IPS-NIHi11 (cell line): ENCODE measurements around the gene RASSF4.

Experiments used
- DNase-seq: peaks from one replicate; pipeline ENCODE4 v3.0.0; 2012; ENCODE audit warnings: mixed read lengths, low spot score

The RASSF4 gene

DNA sequence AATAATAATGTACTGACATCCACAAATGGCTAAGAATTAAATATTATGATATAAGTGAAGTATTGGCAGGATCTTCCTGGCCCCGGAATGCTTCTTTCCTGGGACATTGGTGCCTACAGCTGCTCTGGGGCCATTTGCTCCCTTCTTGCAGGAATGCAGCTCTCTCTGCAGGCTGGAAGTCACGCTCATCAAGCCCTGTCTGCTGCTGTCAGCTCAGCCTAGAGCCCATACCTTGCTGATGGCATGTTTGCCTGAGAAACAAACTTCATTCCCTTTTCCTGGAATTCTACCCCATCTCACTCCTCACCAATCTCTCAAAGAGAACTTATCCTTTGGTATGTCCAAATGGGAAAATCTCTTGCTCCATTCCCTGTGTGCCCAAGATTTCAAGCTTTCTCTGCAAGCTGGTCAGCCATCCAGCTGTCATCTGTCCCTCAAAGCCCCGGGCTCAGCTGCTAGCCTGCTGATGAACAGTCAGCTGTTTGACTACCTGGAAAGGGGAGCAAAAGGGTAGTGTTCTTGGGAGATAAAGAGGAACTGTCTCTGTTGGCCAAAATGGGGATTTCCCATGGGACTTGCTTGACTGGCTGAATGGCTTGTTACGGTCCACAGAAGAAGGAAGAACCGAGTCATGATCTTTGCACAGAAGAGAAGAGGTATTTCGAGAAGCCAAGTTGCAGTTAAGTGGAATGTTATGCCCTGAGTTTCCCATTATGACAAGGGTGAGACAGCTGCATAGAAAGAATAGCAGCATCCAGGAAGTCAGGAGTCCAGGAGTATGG, 12.0 kb upstream of the RASSF4 start:
- DNase-seq = no peak

DNA sequence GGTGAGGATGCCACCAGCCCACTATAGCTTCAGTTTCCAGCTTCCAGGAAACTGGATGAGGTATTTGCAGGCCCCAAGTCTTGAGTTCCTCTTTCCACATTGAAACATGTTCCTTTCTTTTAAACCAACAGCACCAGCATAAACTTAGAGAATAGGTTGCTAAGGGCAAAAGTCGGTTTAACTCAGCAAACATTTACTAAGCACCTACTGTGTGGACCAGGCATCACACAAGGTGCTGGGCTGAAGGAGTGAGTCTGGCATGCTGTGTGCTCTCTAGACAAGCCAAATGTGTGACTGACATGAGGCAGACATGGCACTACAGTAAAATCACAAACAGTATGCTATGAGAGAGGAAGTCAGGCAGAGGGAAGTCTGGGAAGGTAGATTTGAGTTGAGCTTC, 11.0 kb upstream of the RASSF4 start:
- DNase-seq = no peak

DNA sequence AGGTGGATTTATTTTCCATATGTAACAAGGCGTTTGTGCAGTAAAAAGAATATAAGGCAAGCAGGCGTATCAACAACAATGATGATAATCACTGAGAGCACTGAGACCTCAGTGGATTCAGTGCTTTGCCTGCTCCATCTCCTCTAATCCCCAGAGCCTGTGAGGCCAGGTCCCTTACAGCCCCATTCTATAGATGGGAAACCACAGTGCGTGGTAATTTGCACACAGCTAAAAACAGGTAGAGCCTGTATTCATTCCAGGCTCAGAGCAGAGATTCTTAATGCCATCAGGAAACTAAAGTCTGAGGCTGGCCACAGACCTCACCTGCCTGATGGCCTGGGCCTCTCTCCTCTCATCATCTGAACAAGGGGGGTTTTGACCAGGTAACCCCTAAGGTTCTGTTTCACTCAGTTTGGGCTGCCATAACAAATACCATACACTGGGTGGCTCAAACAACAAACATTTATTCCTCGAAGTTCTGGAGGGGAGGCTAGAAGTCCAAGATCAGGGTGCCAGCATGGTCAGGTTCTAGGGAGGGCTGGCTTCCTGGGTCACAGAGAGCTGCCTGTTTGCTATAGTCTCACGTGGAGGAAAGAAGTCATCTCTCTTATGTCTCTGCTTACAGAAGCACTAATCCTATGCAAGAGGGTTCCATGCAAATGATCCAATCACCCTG, 10.3 kb upstream of the RASSF4 start:
- DNase-seq = no peak

DNA sequence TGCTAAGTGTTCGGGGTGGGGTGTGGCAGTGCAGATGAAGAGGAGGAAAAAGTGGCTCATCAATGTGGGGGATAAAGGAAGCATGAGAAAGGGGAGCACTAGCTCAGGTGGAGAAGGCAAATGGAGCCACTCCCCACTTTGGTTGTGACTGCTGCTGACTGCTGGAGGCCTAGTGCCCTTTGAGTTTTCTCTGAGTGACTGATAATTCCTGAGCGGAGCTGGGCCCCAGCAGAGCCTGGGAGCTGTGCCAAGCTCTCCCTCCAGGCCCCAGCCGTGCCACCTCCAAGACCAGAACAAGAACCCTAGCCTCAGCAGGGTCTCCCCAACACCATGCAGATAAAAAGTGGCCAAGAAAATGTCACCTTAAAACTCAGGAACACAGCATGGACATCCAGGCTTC, 9.7 kb upstream of the RASSF4 start:
- no peak for DNase-seq

DNA sequence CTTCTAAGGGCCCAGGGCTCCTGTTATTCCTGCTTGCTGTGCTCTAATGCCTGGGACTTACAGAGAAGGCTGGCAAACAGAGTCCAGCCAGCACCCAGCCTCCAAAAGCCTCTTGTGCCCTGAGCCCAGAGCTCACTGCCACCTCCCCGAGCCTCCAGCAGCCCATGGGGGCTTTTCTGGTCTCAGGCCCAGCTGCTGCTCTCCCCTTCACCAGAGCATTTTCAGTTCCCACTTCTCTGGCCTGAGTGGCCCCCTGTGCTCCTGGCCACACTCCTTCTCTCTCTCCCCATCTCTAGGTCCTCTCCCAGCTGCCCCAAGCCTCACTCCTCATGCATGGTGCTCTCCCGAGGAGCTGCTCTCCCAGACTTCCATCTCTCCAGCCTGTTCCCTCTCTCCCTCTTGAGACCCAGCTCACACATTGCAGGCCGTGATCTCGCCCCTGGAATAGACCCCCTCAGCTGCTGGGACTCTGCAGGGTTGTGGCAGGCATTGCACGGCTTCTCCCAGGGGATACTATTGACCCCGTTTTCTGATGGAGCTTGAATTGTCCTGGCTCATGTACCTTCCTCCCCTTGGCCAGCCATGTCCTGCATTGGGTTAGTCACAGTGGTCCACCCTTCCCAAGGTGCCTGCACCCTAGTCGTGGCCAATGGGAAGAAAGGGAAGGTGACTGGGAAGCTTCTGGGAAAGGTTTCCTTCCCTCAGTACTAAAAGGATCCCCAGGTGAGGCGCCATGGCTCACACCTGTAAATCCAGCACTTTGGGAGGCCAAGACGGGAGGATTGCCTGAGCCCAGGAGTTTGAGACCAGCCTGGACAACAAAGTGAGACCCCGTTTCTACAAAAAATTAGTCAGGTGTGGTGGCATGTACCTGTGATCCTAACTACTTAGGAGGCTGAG, 9.0 kb upstream of the RASSF4 start:
- DNase-seq = no peak

DNA sequence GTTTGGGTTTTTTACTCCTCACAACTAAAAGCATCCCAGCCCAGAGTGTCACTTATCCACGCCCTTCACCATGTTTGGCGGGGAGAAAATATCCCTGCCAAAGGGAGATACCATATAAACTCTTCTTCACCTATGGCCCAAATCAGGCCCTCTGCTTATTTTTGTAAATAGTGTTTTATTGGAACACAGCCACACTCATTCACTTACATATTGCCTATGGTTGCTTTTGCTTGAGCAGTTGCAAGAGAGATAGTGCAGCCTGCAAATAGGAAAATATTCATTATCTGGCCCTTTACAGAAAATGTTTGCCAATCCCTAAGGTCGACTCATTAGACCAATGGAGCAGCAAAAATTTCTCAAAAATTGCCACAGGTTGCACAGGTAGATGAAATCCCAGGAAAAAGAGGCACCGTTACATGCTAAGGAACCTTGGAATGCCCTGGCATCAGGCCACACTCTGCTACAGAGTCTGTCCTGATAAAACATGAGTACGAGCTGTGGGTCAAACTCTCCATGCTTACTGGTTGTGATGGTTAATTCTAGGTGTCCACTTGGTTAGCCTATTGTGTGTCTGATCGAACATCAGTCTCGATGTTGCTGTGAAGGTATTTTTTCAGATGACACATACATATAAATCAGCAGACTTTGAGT, 7.9 kb upstream of the RASSF4 start:
- DNase-seq = no peak

DNA sequence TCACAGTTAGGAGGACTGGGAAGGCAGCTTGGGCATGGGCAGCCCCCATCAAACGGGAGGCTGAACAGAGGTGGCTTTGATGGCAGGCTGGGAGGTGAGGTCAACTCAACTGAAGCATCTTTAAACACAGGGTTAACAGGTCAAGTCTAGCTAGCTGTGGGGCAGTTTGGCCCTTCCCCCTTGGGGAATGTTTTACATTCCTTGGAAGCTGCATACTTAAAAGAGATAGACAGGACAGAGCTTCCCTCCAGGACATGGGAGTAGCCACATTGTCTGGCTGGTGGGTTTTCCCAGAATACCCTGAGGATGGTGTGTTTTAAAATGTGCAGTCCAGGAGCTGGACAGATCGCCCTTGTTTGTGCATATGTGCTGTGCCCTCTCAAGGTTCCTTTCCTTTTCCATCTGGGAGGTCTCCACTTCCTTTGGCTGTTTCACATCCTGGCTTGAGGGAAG, 6.8 kb upstream of the RASSF4 start:
- no peak for DNase-seq

DNA sequence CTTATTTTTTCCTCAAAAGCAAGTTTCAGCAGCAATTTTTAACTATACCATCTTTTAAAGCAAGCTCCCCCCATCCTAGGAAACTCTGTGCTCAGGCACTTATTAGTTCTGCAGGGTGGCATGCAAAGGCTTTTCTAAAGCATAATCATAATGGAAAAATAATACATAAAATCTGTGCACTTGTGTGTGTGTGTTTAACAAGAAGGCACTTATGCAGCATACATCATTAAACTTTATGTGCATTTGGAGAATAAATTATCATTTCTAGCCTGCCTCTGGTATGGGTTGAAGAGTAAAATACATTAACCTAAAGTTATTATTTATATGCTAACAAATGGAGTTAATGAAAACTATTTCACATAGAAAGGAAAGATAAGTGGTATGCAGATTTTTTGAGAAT, 5.6 kb upstream of the RASSF4 start:
- DNase-seq = no peak

DNA sequence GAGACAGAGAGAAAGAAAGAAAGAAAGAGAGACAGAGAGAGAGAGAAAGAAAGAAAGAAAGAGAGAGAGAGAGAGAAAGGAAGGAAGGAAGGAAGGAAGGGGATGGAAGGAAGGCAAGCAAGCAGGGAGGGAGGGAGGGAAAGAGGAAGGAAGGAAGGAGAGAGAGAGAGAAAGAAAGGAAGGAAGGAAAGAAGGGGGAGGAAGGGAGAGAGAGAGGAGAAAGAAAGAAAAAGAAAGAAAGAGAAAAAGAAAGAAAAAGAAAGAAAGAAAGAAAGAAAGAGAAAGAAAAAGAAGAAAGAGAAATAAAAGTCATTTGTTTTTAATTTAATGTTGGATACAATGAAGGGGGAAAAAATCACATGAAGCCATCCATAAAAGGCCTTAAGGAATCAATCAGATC, 4.6 kb upstream of the RASSF4 start:
- no peak for DNase-seq

DNA sequence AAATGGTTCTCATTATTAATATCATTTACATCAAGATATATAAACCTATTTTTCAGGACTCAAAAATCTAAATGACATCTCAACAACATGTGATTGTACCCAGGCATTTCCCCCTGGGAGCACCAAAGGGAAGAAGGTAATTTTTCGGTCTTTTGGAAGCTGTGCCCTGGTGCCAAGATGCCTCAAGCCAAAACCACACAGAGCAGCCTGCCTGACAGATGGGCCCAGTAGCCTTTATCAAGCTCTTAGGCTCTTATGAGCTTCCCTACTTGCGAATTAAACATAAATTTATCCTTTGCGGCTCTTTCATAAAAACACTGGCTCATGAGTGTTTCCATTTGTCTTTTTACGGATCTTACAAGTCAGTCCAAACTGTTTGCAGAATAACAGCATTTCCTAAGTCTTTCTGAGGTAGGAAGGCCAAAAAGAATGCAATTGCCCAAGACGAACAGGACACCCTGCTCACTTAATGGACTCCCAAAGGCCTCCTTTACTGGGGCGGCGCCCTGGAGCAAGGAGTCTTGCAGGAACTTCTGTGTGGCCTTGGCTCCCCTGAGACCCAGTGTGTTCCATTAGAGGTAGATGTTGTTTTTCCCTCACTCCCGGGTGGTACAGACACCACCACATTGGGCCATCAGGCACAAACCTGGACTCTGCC, 4.1 kb upstream of the RASSF4 start:
- DNase-seq = no peak

DNA sequence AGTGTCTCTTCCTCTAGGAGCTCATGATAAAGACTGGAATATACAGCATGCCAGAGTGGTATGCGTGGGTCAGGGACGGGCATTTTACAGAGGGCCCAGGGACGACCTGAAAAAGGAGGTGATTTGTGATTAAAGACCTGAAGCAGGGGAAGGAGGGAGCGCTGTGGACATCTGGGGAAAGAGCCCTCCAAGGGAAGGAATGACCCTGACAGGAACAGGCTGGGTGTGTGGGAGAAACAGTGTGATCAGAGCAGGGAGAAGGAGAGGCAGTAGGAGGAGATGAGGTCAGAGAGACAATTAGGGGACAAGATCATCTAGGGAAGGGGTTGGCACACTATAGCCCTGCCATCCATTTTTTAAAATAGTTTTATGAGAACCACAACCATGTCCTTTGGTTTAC, 3.4 kb upstream of the RASSF4 start:
- DNase-seq = no peak

DNA sequence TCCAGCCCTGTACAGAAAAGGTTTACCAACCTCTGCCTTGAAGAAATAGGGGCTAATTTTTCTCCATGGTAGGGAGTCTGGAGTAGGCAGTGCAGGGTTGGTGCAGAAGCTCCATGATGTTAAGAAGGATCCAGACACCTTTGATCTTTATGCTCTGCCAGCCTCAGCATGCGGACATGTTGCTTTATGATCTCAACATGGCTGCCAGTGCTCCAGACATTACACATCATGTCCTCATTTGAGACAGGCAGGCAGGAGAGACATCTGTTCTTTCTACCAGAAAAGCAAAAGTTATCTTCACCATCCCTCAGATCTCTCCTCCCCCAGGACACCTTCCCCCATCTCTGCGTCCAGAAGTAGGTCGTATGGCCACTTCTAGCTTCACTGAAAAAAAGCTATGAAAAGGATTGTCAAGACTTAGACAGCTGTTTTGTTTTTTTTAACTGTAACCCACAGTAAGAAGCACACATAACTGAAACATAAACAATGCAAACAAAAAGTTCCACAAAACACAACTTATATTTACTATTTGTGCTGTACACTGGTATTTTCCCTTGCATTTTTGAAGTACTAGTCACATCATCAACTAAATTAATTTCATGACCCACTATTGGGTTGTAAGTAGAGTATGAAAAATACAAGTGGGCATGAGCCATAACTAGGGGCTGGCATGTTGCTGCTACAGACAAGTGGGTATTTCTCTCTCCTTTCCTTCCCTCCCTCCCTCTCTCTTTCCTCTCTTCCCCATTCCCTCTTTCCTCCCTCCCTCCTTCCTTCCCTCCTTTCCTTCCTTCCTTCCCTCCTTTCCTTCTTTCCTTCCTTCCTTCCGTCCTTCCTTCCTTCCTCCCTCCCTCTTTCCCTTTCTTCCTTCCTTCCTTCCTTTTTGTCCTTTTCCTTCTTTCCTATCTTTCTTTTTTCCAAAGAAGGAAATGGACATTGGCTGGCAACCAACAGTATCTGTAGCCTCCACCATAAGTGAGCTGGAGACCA, 2.6 kb upstream of the RASSF4 start:
- DNase-seq = no peak

DNA sequence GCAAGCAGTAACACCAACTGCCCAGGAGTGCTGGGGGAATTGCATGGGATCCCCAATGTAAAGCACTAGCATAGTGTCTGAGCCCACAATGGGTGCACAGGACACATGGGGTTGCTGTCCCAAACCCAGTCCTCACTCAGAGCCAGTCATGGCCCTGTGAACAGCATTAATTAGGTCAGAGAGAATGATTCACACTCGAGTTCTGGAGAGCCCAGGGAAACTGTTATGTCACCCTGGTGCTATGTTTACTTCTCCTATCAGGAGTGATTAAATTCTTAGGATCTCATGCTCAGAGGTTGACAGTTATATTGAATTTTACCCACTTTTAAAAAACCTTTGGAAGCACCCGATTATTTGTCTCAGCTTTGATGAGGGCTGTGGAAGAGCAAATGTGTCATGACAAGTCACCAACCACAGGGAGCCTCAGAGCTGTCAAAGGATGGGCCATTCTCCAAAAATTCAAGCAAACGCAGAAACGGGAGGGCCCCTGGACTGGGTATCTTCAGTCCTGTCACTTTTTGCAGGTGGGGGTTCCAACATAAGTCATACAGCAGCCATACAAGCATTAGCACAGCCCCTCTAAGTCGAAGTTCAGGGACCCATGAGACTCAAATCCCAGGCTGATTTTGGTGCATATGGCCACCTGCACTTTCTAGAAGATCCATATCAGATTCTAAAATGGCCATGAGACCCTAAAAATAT, 1.3 kb upstream of the RASSF4 start:
- no peak for DNase-seq

DNA sequence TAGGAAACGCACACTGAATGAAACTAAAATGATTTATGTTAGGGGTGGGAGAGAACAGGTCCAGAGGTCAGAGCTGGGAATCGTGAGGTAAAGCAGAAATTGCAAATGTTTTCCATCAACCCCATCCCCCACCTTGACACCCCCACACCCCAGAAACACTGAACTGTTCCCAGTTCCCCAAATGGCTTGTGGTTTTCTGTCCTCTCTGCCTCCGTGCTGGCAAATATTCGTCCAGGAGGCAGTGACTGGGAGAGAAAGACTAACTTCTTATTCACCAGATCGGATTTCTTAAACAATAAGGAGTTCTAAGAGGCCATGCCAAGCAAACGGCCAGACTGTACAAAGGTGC, 730 bp upstream of the RASSF4 start:
- DNase-seq = no peak

DNA sequence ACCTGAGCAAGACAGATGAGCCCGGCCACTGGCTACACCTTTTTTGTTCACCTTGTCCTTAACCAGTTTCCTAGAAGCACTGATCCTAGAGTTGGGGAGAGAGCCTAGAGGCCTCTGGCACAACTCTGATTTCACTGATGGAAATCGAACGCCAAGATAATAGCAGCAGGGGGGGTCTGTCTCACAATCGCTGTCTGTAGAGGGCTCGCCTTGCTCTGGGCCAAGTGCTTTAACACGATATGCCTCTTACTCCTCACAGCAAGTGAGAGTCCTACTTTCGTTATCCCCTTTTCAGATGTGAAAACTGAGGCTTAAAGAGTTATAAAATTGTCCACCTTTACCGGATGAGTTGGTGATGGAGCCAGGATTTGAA, 472 bp downstream of the RASSF4 start:
- DNase-seq = no peak

DNA sequence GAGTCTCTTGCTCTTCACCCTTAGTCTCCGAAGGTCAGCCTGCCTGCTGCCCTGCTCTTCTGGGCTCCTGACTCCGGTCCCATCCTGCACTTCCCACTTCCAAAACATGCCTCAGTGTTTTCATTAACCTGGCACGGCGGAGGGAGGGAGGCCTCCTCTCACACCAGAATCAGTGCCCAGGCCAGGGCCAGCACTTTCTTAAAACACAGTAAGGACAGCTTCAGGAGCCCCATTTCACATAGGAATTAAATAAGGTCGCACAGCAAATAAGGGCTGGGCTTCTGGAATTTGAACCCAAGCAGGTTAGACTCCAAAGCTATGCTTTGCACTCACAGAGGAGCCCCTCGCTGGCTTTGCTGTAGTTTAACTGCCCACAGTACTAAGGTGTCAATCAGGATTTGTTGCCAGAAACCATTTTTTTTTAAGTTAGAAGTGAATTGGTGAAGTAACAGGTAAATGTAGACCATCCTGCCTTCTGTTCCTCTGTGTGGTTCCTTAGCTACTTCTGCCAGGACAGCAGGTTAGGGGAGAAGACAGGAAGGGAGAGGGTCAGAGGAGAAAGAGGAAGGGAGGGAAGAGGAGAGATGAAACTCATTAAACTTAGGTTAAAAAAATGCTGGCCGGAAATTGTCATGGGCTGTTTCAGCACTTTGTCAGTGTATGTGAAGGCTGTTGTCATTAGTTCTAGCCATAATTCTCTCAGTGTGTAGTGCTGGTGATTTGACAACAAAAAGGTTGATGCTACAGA, 1.1 kb downstream of the RASSF4 start:
- DNase-seq = no peak

DNA sequence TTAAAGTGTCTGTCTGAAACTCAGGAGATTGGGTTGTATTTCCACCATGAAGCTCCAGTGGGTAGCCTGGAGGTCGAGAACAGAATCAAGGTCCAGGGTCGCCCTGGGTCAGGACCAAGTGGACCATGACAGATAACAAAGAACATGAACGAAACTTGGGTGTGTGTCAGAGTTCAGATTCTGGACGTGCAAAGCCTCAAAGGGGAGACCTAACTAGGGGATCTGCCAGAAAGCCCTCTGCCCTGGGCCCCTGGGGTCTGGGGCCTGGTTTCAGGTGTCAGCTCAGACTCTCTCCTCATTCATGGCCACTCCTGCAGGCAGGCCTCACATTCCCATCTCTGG, 1.6 kb downstream of the RASSF4 start:
- DNase-seq = no peak

DNA sequence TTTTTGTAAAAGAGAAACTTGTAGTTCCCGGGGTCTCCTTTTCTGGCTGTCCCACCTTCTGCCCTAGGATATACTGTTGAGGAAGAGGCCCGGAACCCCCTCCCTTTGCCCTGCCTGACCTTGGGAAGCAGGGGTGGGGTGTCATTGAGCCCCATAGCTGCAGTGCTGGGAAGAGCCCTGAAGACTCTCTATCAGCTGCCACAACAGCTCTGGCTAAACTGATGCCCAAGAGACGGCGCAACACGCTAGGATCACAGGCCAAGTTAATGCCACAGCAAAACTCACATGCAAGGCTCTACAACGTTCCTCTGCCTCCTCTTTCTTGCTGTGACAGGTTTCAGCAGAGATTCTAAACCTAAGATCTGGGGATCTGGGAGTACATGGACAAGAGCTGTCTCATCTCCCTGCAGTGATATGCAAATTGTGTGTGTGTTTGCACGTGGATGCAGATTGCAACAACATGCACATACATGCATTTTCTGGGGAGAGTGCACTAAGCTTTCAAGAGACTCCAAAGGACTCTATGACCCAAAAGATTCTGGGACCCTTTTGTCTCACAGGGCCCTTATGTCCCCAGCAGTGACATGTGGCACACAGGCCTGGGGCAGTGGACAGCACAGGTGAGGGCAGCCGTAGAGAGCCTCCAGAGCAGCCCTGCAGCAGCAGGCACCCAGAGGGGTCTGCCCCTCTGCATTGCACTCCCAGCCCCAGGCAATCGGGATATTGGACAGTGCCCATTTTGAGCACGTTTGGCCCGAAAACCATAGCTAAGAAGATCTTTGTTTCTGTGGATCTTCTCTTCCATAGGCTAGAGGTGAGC, 2.5 kb downstream of the RASSF4 start:
- no peak for DNase-seq
